GM11168 (cell line): Measurements from ENCODE around the gene SLC41A1.
"Not testable (repeated sequence)": the region's sequence is repeated elsewhere in the genome, so short reads cannot be mapped to it uniquely, and the experiment has no call there.

ENCODE experiments used
- in situ Hi-C: fragments of 300-500 bp; cut with MboI; formaldehyde crosslinking; loops from one replicate; pipeline ENCODE4 v1.12.0; 2022; ENCODE audit warnings: low sequenced_read_pairs; ENCODE audit not compliant: unreplicated experiment

Gene SLC41A1

DNA sequence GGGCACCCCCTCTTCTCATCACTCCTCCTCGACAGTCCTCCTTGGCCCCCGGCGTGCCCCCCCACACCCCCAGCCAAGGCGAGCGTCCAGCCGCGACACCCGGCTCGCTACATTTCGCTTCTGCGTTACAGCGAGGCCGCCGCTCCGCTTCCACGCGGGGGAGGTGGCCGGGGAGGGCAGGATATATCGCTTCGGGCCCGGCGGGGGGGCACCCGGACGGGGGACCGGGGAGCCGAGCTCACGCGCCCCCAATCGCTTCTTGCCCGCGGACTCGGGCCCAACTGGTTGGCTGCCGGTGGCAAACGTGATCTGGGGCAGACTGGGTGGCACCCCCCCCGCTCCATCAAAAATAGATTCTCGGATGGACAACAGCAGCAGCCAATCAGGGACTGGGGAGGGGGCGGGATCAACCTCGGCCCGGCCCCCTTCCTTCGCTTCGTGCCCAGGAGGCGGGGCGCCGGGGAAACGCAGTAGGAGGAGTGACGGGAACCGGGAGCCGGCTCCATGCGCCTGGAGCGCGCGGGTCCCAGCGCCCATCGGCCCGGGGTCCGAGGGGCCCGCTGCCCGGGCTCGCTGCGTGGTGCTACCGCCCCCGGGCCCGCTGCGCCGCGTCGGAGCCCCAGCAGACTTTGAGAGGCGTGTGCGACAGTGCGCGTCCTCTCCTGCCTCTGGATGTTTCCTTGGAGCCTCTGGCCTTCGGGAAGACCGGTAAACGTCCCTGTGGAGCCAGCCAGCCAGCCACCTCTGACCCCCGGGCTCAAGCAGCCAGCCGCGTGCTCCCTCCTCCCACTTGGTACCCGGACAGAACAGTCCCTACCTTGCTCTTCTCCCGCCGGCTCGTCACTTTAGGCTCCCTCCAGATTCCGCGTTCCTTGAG, at the start of gene SLC41A1:
SLC41A1 (minus strand) TSS at position 321 of the 877 bp plus-strand sequence. CDS start 2,757 bp downstream, outside the sequence.
- in situ Hi-C loops: no loop called here

DNA sequence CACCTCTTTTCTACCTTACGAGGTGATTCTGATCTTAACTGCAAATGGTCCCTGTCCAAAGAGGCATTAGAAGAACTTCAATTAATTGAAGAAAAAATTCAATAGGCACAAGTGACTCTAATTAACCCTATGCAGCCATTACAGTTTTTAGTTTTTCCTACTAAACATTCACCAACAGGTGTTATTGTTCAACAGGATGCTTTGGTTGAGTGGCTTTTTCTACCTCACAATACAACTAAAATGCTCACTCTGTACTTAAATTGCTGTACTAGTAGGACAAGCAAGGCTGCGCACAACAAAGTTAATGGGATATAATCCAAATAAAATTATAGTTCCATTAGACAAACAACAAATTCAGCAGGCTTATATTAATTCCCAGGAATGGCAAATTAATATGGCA, 48.5 kb upstream of the SLC41A1 start:
- in situ Hi-C loops: no loop called here

GRCh38 chr1:205858141-205858961, 45.4 kb upstream of the SLC41A1 start:
- in situ Hi-C loops: no loop called here

GRCh38 chr1:205857501-205857900, 44.5 kb upstream of the SLC41A1 start:
- in situ Hi-C loops: not testable (repeated sequence)

- in situ Hi-C loops: no loop called here
Measured at GRCh38 chr1:205856433-205856832, 43.4 kb upstream of the SLC41A1 start.

GRCh38 chr1:205852969-205853368, 40.0 kb upstream of the SLC41A1 start:
- in situ Hi-C loops: no loop called here

DNA sequence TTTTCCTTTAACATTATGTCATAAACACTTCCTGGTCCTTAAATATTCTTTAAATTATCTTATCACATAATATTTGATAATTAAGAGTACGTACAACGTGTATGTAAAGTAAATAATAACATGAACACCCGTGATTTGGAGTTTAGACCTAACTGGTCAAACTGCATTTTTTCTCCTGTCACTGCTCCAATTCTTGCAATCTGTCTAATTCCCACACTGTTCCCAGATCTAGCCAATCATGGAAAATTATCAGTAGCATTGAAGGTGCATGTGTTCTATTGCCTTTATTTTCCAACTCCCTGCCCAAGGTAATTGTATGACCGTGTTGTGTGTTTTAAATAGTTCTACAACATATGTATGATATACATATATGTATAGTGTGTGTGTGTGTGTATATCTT, 39.0 kb upstream of the SLC41A1 start:
- in situ Hi-C loops: no loop called here

GRCh38 chr1:205849619-205850355, 36.8 kb upstream of the SLC41A1 start, which contains the start of gene PM20D1:
PM20D1 (minus strand) TSS chr1:205850132; CDS start chr1:205850072, 60 bp downstream.
- in situ Hi-C loops: no loop called here

- in situ Hi-C loops: no loop called here
Measured at GRCh38 chr1:205843036-205843859, 30.2 kb upstream of the SLC41A1 start.

DNA sequence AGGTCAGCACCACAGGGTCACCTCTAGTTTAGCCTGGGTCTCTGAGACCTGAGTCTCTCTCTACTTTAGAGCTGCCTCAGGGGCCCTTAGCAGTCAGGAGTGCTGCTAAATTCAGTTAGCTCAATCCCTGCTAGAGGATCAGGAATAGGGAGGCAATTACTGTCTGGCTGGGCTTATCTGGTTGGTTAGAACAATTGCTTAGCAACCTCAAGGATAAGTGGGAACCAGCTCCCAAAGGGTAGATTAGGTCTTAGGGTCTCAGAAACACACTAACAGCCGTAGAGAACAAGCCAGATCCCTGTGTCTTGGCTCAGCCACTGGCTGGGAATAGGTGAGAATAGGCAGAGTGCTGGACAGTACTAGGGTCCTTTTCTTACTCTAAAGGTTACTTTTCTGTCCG, 29.2 kb upstream of the SLC41A1 start:
- in situ Hi-C loops: no loop called here

DNA sequence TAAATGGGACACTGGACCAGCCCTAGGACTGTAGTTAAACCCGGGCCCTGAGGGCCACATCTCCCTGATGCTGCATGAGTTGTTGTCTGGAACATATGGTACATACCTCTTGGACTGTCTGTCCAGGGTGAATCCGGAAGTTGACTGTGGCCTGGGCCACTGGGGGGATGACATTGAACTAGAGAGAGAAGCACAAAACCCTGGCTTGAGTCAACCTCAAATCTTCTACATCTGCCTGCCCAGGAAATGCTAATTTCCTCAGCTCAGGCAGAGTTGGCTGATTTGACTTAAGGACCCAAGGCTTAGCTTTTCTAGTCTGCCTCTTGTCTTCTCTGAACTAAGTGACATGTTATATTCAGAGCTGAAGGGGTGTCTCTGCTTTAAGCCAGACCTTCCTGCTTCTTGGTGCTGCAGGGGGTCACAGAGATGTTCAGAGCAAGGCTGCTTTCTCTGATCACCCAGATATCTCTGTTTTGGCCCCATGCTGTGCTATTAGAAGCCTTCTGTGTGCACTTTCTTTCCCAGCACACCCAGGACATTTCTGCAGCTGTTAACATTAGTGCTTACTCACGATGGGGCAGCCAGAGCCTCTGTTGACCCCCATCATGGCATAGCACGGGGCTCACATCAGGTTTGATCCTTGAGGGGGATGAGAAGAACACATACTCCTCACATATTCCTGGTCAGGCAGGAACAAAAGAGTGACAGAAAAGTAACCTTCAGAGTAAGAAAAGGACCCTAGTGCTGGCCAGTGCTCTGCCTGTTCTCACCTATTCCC, 27.3 kb upstream of the SLC41A1 start:
- in situ Hi-C loops: no loop called here

DNA sequence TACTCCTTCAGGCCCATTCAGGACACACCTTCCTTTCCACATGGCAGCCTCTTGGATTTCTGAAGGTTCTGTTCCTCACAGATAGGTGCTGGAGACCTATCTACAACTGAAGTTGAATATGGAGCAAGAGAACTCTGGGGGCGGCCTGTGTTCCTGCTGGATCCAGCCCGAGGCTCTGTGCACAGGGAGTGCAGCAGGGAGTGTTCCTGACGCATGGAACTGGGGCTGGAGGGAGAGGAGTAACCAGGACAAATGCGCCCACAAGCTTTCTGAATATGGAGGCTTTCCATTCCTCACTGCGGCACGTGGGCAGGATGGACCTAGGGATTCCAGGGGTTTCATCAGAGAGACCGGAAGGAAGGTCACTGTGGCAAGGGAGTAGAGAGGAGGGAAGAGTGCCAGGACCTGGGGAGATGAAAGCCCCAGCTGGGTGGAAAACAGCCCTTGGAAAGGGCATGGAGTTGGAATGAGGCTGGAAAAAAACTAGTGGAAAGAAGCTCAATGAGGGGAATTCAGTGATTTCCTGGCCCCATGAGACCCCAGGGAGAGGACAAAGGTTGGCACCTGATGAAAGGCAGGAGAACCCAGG, 24.5 kb upstream of the SLC41A1 start:
- in situ Hi-C loops: no loop called here

DNA sequence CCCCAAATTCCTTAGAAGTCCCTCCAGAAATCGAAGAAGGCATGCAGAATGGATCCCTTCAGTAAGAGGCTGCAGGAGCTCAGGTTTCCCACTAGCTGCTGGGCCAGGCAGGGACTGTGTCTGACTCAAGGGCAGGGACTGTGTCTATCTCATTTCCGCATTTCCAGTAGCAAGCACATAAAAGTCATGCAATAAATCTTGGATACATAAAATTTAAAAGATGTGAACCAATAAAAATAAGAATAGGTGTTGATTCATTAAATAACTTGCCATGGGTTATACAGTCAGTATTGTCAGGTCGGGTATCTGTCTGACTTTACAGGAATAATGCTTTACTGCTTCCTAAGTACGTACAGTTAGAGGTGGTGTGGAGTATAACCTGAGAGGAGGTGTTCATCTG, 21.8 kb upstream of the SLC41A1 start:
- in situ Hi-C loops: no loop called here

GRCh38 chr1:205832326-205832751, 19.3 kb upstream of the SLC41A1 start:
- in situ Hi-C loops: no loop called here

- in situ Hi-C loops: no loop called here
Measured at GRCh38 chr1:205827623-205828022, 14.6 kb upstream of the SLC41A1 start.

DNA sequence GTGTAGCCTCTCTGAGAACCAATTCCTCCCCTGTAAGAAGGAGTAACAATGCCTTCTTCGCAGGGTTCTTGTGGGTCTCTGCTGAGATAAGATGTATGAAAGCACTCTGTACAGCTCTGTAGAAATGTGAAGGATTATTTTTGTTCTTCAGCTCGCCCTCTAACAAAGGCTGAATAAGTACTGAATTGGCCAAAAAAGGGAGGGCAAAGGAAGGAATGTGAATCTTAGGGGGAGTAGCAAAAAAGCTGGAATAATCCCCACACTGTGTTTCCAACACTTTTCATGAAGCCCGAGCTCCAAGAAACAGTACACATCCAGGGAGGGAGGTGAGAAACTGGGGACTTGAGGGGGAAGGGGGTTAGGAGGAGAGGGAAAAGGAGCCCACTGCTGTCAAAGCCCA, 14.0 kb upstream of the SLC41A1 start:
- in situ Hi-C loops: no loop called here

GRCh38 chr1:205826016-205826806, 13.2 kb upstream of the SLC41A1 start:
- in situ Hi-C loops: no loop called here

- in situ Hi-C loops: no loop called here
Measured at GRCh38 chr1:205824180-205824579, 11.2 kb upstream of the SLC41A1 start.
